Keratinocyte (primary cell): ENCODE data around the gene SLC51A. TPM values are rescaled to one million over a fixed set of nuclear protein-coding genes. Genes with fewer than 3 reads are reported as not detected.

Experiments used
- DNase-seq: peaks from one replicate; pipeline ENCODE4 v3.0.0-alpha.2; 2011; ENCODE audit warnings: low read depth, missing footprints, low spot score
- FAIRE-seq: peaks from 2 replicates; lab custom pipeline; 2011; peaks lifted over from hg19 to GRCh38; lab: Jason Lieb, UNC
- H2AFZ ChIP-seq: 2 replicates; pipeline ENCODE4 v1.6.0; 2012; ENCODE audit warnings: low read length, control low read depth, inconsistent platforms; ENCODE audit not compliant: control insufficient read depth
- H3K27ac ChIP-seq: 2 replicates; pipeline ENCODE4 v1.5.1; 2011; ENCODE audit warnings: low read length; ENCODE audit not compliant: control insufficient read depth, insufficient read depth
- H3K27me3 ChIP-seq: 3 replicates; pipeline ENCODE4 v1.6.0; 2011; ENCODE audit warnings: low read length; ENCODE audit not compliant: control insufficient read depth, insufficient read depth; ENCODE audit errors: extremely low read depth
- H3K36me3 ChIP-seq, 2 experiments: 2 replicates in 1 of 2; 3 replicates in 1 of 2; pipeline ENCODE4 v1.5.1; 2011; ENCODE audit warnings: low read length in 2 of 2, mild to moderate bottlenecking in 1 of 2; ENCODE audit not compliant: control insufficient read depth in 2 of 2, insufficient read depth in 2 of 2; ENCODE audit errors: extremely low read depth in 1 of 2
- H3K4me1 ChIP-seq: 3 replicates; pipeline ENCODE4 v1.5.1; 2011; ENCODE audit warnings: low read length; ENCODE audit not compliant: control insufficient read depth, insufficient read depth; ENCODE audit errors: extremely low read depth
- H3K4me2 ChIP-seq: 3 replicates; pipeline ENCODE4 v1.6.0; 2011; ENCODE audit warnings: low read depth, low read length; ENCODE audit not compliant: control insufficient read depth, insufficient read depth; ENCODE audit errors: extremely low read depth
- H3K4me3 ChIP-seq, 3 experiments: fragments of 200-600 bp in 1 of 3; sonication (generic) in 1 of 3; 2 replicates in 2 of 3; 3 replicates in 1 of 3; pipeline ENCODE4 v1.5.1; 2011 to 2016; ENCODE audit warnings: low read length in 3 of 3, mild to moderate bottlenecking in 3 of 3, control low read depth in 2 of 3, inconsistent platforms in 1 of 3, low read depth in 1 of 3, mixed read lengths in 1 of 3, mixed run types in 1 of 3, moderate library complexity in 1 of 3; ENCODE audit not compliant: control insufficient read depth in 2 of 3, insufficient read depth in 2 of 3; ENCODE audit errors: extremely low read depth in 1 of 3
- H3K79me2 ChIP-seq: 2 replicates; pipeline ENCODE4 v1.6.0; 2012; ENCODE audit warnings: low read length; ENCODE audit not compliant: control insufficient read depth, insufficient read depth
- H3K9ac ChIP-seq: 3 replicates; pipeline ENCODE4 v1.6.0; 2011; ENCODE audit warnings: low read length; ENCODE audit not compliant: control insufficient read depth, insufficient read depth; ENCODE audit errors: extremely low read depth
- H3K9me1 ChIP-seq: 3 replicates; pipeline ENCODE4 v1.6.0; 2011; ENCODE audit warnings: low read length; ENCODE audit not compliant: control insufficient read depth, insufficient read depth; ENCODE audit errors: extremely low read depth
- H3K9me3 ChIP-seq: 2 replicates; pipeline ENCODE4 v1.5.1; 2012; ENCODE audit warnings: low read depth, low read length; ENCODE audit not compliant: control insufficient read depth
- H4K20me1 ChIP-seq: 3 replicates; pipeline ENCODE4 v1.6.0; 2011; ENCODE audit warnings: low read length; ENCODE audit not compliant: control insufficient read depth, insufficient read depth; ENCODE audit errors: extremely low read depth
- EZH2 ChIP-seq: IDR thresholded peaks from one replicate; pipeline ENCODE4 v1.6.1; 2012; ENCODE audit warnings: inconsistent platforms, mild to moderate bottlenecking, low read length, moderate library complexity
- dilution Hi-C: fragments of 300-500 bp; cut with MboI; formaldehyde crosslinking; loops from one replicate; pipeline ENCODE4 v1.7.0; 2020; ENCODE audit warnings: low sequenced_read_pairs; ENCODE audit not compliant: extremely low pct_ligation_motif_present
- polyA plus RNA-seq, 5 experiments: library from polyadenylated mRNA; depleted of rRNA in 3 of 5; stranded (reverse) in 3 of 5; stranded (forward) in 1 of 5; unstranded in 1 of 5; fragments of >200 nt; gene quantifications; 1 replicate in 1 of 5; 2 replicates in 3 of 5; 3 replicates in 1 of 5; pipeline versions ENCODE4 v1.2.1 to v1.2.3, GENCODE V29; 2011 to 2012; ENCODE audit warnings: missing spikeins in 2 of 5, low read depth in 1 of 5, low replicate concordance in 1 of 5
- small RNA-seq, 3 experiments: library from RNA; depleted of rRNA; stranded (forward); fragments of <200 nt; gene quantifications; one replicate each; pipeline ENCODE3, GENCODE V24; 2012; ENCODE audit warnings: low read depth in 3 of 3, low replicate concordance in 1 of 3; ENCODE audit not compliant: insufficient read length in 3 of 3
- TF ChIP-seq, protein P1 (sequence below), 3 experiments: IDR thresholded peaks in 1 of 3; conservative IDR thresholded peaks in 1 of 3; optimal IDR thresholded peaks in 1 of 3; 2 replicates in 2 of 3; 3 replicates in 1 of 3; pipeline versions ENCODE3 to v1.5.1; 2011; ENCODE audit warnings: low read length in 3 of 3, mild to moderate bottlenecking in 3 of 3, moderate library complexity in 2 of 3, control low read depth in 1 of 3, inconsistent platforms in 1 of 3; ENCODE audit not compliant: insufficient read depth in 2 of 3; ENCODE audit errors: extremely low read depth in 1 of 3

The SLC51A gene
- polyA plus RNA-seq, 1 donor (not counting 4 experiments of a cell fraction or from before 2014, with no cell fraction given), result not detected

DNA sequence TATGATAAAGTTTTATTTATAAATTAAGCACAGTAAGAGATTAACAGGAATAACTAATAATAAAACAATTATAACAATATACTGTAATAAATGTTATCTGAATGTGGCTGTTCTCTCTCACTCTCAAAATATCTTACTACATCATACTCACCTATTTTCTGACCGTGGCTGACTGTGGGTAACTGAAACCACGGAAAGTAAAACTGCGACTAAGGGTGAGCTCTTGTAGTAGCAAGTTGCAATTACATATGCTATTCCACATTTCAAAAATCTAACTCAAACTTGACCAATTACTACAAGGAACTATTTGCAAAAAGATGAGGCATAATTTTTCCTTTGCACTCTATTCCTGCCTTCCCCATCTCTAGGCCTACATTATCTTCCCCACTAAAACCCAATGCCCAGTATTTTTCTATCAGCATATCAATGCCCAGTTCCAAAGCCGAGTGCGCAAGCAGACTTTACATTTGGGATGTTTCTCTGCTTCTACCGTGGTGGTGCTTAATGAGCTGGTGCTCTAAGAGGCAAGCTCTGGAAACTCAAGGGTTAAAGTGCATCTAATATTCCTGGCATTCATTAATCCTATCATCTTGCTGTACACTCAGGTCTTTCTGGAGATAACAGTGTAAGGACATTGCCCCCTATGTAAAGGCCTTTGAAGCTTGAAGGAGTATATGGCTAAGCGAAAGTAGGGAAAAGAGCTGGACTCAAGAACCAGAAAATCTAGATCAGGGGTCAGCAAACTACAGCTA, 64.5 kb downstream of the SLC51A start:
- FAIRE-seq (no peak), DNase-seq (no peak)
- Histone ChIP-seq H3K27ac (peak overlapping the region; percentile 40), H3K4me2 (peak overlapping the region; percentile 55), H2AFZ (no peak overlapping the region), H3K79me2 (peaks cover 78% of the 10 kb centered on the region), H3K4me1 (peaks cover 41% of the 10 kb centered on the region), H3K36me3 (peaks cover 0 to 3% of the 10 kb centered on the region in 2 experiments), H4K20me1 (peaks cover 2% of the 10 kb centered on the region), H3K9ac (no peak overlapping the region), H3K9me1 (no peaks in the 10 kb centered on the region), H3K4me3 (no peak overlapping the region), H3K9me3 (no peaks in the 10 kb centered on the region), H3K27me3 (no peaks in the 10 kb centered on the region)
- dilution Hi-C loops, result no loop called here
- TF ChIP-seq EZH2, result no peak
- TF ChIP-seq, protein P1, sequence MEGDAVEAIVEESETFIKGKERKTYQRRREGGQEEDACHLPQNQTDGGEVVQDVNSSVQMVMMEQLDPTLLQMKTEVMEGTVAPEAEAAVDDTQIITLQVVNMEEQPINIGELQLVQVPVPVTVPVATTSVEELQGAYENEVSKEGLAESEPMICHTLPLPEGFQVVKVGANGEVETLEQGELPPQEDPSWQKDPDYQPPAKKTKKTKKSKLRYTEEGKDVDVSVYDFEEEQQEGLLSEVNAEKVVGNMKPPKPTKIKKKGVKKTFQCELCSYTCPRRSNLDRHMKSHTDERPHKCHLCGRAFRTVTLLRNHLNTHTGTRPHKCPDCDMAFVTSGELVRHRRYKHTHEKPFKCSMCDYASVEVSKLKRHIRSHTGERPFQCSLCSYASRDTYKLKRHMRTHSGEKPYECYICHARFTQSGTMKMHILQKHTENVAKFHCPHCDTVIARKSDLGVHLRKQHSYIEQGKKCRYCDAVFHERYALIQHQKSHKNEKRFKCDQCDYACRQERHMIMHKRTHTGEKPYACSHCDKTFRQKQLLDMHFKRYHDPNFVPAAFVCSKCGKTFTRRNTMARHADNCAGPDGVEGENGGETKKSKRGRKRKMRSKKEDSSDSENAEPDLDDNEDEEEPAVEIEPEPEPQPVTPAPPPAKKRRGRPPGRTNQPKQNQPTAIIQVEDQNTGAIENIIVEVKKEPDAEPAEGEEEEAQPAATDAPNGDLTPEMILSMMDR (optimal IDR thresholded peaks at IDR 0.05 in 1 of 3, IDR thresholded peaks at IDR 0.05 in 1 of 3, conservative IDR thresholded peaks at IDR 0.05 in 1 of 3; ENCODE audit: extremely low read depth in 1 of 3, insufficient read depth in 2 of 3, low read length in 3 of 3), result no peak

DNA sequence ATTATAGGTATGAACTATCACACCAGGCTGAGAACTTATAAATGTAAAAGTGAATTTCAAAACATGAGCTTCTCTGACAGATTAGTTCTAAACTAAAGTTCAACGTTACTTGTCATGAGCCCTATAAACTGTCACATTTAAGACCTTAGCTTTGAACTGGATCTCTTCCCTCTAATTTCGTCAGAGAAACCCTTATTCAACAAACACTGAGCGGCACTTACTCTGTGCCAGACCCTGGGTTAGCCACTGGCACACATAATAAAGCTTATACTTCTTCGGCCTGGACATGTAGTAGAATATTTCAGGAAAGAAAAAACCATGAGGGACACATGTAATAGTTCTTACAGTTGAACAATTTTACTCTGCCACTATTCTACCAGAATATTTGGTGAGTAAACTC, 65.6 kb downstream of the SLC51A start:
- dilution Hi-C loops, result no loop called here
- no peak for DNase-seq
- no peak overlapping the region for H3K9ac ChIP-seq
- peaks cover 46% of the 10 kb centered on the region for H3K4me1 ChIP-seq
- no peak overlapping the region for H3K4me3 ChIP-seq
- no peak overlapping the region for H3K4me2 ChIP-seq
- no peaks in the 10 kb centered on the region for H3K9me1 ChIP-seq
- H3K27ac ChIP-seq, result peak overlapping the region; percentile 40
- no peak for FAIRE-seq
- H3K79me2 ChIP-seq, result peaks cover 80% of the 10 kb centered on the region
- H3K9me3 ChIP-seq, result no peaks in the 10 kb centered on the region
- H2AFZ ChIP-seq, result no peak overlapping the region
- peaks cover 2% of the 10 kb centered on the region for H4K20me1 ChIP-seq
- TF ChIP-seq EZH2, result no peak
- TF ChIP-seq, protein P1 (optimal IDR thresholded peaks at IDR 0.05 in 1 of 3, IDR thresholded peaks at IDR 0.05 in 1 of 3, conservative IDR thresholded peaks at IDR 0.05 in 1 of 3; ENCODE audit: extremely low read depth in 1 of 3, insufficient read depth in 2 of 3, low read length in 3 of 3), result no peak
- H3K36me3 ChIP-seq, result peaks cover 0 to 3% of the 10 kb centered on the region in 2 experiments
- H3K27me3 ChIP-seq, result no peaks in the 10 kb centered on the region

Small RNA genes within 50 kb of the gene (small RNA-seq; reads per million reads assigned to genes)
- 0 reads per million in 3 experiments for gene RF00019

Other genes with a start within 250 kb of the SLC51A start
- 57.2 to 125 TPM (median 109 TPM) in 3 replicates for gene TFRC, start 134.4 kb upstream of the SLC51A start, polyA plus RNA-seq
- not detected in 3 replicates for gene ZDHHC19, start 5.1 kb upstream of the SLC51A start, polyA plus RNA-seq
- 108 to 145 TPM (median 119 TPM) in 3 replicates for gene PCYT1A, start 71.2 kb downstream of the SLC51A start, polyA plus RNA-seq
- gene DYNLT2B, start 101.7 kb downstream of the SLC51A start, polyA plus RNA-seq, result 24.5 to 40.0 TPM (median 31.1 TPM) in 3 replicates
- 2.3 to 4.0 TPM (median 3.7 TPM) in 3 replicates for gene TM4SF19, start 121.9 kb downstream of the SLC51A start, polyA plus RNA-seq
- 13.7 to 22.6 TPM (median 19.7 TPM) in 3 replicates for gene UBXN7, start 215.9 kb downstream of the SLC51A start, polyA plus RNA-seq